GM18873 (cell line): ENCODE measurements around the gene GRSF1.
A peak's percentile ranks its signal among the peaks of the same experiment; 100 is the strongest.
"Not testable (repeated sequence)": the region's sequence is repeated elsewhere in the genome, so short reads cannot be mapped to it uniquely, and the experiment has no call there.

Experiments used
- ATAC-seq: cut with Tn5 transposase; IDR thresholded peaks from one replicate; pipeline ENCODE4 v1.9.1; 2021; ENCODE audit warnings: mild to moderate bottlenecking, moderate library complexity, moderate number of reproducible peaks; ENCODE audit not compliant: unreplicated experiment, low FRiP score

The GRSF1 gene, protein sequence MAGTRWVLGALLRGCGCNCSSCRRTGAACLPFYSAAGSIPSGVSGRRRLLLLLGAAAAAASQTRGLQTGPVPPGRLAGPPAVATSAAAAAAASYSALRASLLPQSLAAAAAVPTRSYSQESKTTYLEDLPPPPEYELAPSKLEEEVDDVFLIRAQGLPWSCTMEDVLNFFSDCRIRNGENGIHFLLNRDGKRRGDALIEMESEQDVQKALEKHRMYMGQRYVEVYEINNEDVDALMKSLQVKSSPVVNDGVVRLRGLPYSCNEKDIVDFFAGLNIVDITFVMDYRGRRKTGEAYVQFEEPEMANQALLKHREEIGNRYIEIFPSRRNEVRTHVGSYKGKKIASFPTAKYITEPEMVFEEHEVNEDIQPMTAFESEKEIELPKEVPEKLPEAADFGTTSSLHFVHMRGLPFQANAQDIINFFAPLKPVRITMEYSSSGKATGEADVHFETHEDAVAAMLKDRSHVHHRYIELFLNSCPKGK

DNA sequence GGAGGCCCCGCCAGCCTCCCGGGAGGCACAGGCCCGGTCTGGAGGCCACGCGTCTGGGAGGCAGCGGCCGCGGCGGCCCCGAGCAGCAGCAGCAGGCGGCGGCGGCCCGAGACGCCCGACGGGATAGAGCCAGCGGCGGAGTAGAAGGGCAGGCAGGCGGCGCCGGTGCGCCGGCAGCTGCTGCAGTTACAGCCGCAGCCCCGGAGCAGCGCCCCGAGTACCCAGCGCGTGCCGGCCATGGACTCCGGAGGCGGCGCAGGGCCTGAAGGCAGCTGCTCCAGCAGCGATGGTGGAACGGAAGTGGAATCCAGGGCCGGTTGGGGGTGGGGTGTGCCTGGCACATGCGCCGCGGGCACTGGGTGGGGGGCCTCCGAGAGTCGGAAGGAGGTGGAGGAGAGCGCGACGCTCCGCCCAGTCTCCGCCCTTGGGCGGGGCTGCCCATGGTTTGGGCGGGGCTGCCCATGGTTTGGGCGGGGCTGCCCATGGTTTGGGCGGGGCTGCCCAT is at the start of gene GRSF1:
Gene GRSF1 (minus strand): TSS at position 302 of the 505 bp plus-strand sequence. CDS start 63 bp downstream, at position 239.
- ATAC-seq: peak; percentile 52

DNA sequence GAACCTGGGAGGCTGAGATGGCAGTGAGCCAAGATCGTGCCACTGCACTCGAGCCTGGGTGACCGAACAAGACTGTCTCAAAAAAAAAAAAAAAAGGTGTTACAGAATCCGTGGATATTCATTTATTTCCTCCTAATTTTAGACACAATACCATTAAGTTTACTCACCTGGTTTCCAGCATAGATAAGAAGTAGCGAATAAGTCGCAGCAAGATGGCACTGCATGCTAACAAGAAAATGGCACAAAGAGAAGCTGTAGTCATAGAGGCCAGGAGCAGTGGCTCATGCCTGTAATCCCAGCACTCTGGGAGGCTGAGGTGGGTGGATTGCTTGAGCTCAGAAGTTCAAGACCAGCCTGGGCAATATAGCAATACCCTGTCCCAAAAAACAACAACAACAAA is 45.5 kb upstream of the GRSF1 start:
- ATAC-seq: no peak

DNA sequence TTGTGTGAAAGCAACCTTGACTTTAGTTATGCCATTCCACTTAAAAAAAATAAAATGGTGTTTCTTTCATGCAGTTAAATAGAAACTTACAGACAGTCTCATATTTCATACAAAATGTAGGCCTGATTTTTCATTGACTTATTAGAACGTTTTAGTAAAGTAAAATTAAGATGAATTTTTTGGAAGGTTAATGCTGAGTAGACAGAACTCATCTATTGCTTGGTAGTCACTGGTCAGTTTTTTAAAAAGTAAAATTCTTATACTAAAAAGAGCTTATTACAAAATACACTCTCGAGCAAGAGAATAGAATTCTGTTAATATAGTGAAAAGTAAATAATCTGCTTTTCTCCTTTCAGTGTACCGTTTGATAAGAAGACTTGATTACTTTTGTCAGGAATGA is 41.0 kb upstream of the GRSF1 start:
- no peak for ATAC-seq

- no peak for ATAC-seq
These were observed 37.9 kb upstream of the GRSF1 start for GRCh38 chr4:70877556-70877955.

DNA sequence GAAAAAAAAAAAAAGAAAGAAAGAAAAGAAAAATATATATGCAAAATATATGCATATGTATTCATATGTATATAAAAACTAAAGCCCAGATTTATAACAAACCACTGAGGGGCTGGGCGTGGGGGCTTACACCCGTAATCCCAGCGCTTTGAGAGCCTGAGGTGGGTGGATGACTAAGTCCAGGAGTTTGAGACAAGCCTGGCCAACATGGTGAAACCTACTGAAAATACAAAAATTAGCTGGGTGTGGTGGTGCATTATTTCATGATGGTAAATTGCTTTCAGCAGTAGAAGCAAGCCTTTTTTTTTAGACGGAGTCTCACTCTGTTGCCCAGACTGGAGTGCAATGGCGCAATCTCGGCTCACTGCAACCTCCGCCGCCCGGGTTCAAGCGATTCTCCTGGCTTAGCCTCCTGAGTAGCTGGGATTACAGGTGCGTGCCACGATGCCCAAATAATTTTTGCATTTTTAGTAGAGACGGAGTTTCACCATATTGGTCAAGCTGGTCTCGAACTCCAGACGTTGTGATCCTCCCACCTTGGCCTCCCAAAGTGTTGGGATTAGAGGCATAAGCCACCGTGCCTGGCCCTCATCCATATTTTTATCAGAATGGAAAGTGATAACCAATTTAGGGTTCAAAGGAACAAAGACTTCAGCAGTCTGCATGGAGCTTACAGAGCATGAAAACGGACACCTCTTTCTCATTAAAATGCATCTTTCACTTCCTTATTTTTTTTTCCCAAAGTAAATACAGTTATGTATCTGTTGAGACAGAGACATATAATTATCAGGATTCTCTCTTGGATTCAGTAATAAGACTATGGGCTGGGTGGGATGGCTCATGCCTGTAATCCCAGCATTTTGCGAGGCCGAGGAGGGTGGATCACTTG is 34.8 kb upstream of the GRSF1 start:
- peak; percentile 46 for ATAC-seq

- ATAC-seq: no peak
These were observed 33.5 kb upstream of the GRSF1 start for GRCh38 chr4:70873216-70873615.

- ATAC-seq: no peak
These were observed 29.1 kb upstream of the GRSF1 start for GRCh38 chr4:70868778-70869177.

DNA sequence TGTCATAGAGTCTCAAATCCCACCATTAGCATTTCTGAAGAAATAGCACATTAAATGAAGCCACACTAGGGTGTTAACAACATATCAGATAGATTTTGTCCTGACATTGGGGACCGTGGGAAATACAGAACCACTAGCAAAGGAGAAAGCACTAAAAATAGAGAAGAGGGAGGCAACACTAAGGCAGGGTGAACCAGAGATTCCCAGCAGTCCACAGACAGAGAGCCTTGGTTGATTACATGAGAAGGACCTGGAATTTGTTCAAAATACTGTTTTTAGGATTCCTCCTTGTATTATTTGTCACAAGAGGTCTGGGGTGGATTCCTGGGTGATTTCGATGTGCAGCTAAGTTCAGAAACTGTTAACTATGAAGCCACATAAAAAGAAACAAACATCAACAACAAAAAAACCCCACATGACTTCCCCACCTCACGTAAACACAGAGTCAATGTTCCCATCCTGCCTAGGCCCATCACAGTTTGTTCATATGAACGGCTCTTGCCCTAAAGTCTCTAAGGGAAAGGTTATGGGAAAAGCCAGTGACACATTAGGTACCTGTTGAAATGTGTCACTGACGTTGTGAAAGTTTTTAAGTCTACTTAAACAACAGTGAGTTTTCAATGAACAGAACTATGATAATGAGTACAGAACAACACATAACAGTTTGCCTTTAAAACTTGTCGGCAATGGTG is 23.6 kb upstream of the GRSF1 start:
- ATAC-seq: peak; percentile 76

DNA sequence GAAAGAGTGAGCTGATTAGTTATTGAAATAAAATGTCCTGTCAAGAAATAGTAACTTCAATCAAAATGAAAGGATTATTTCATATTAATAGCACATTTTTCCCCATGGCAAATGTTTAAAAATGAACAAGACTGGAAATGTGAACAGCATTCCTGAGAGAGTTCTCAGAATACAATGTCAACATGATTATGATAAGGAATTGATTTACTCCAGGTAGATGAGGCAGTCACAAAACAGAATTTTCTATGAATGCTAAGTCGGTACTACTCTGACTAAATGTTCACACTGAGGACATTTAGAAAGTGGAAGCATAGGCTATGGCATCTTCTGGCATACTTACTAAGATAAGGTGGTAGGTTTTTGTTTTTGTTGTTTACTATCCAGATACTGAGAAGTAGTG is 19.4 kb upstream of the GRSF1 start:
- ATAC-seq: no peak

- ATAC-seq: no peak
These were observed 18.8 kb upstream of the GRSF1 start for GRCh38 chr4:70858454-70858853.

DNA sequence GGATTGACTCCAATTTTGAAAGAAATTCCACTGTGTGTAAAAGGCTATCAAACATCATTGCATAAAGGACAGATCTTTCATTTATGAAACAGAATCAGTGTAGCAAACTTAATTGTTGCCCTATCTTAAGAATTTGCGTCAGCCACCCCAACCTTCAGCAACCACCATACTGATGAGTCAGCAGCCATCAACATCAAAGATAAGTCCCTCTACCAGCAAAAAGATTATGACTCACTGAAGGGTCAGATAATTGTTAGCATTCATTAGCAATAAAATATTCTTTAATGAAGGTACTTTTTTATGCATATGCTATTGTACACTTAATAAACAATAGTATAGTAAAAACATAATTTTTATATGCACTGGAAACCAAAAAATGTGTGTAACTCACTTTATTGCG is 15.8 kb upstream of the GRSF1 start:
- ATAC-seq: no peak

DNA sequence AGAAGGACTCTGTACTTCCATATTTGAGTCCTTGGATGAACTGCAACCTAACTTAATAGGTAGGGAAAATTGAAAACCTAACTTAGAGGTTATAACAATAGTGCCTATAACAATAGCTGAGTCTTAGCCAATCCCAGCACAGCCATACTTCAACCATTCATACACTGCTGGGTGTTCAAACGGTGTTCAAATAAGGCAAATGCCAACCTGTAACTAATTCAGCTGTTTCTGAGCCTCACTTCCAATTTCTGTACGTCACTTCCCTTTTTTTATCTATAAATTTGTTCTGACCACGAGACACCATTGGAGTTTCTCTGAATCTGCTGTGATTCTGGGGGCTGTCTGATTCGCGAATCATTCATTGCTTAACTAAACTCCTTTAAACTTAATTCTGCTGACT is 9.6 kb upstream of the GRSF1 start:
- no peak for ATAC-seq

GRCh38 chr4:70844180-70844579 is 4.5 kb upstream of the GRSF1 start:
- no peak for ATAC-seq

DNA sequence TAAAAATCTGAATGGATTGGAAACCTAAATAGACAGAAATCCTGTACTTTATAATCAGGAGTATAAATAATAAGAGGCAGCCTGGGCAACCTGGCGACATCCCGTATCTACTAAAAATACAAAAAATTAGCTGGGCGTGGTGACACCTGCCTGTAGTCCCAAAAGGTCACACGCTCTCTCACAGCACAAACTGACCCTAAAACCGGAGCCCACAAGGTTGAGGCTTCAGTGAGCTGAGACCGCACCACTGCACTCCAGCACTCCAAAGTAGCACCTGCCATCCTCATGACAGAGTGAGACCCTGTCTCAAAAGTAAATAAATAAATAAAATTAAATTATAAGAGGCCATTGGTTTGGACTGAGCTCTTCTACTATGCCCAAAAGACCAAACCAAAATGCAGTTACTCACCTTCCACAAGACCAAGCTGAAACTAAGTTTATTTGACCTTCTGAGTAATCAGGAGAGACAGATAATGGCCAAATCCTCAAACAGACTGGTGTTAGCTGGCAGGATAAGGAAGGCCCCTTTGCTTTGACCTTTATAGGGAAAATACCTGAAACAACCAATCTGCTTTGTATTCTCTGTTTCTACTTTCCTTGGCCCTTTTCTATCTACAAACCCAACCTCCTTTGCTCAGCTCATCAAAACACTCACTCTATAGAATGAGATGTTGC is 3.2 kb upstream of the GRSF1 start:
- no peak for ATAC-seq

- ATAC-seq: no peak
These were observed 2.3 kb upstream of the GRSF1 start for GRCh38 chr4:70841951-70842350.

DNA sequence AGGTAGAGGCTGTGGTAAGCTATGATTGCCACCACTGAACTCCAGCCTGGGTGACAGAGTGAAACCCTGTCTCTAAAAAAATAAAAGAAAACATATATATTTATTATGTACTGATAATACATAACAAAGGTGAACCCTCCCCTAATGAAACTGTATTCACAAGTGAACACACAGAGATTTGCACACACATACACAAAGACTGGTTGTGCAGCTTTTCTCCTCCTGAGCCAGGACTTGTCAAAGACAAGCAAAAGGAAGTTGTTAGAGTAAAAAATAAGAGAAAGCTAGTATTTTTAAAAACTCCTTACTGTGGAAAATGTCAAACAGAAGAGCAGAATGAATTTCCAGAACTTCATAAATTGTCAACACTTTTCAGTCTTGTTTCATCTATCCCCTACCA is 1.5 kb upstream of the GRSF1 start:
- ATAC-seq: no peak

- not testable (repeated sequence) for ATAC-seq
These were observed 941 bp upstream of the GRSF1 start for GRCh38 chr4:70840631-70841030.

DNA sequence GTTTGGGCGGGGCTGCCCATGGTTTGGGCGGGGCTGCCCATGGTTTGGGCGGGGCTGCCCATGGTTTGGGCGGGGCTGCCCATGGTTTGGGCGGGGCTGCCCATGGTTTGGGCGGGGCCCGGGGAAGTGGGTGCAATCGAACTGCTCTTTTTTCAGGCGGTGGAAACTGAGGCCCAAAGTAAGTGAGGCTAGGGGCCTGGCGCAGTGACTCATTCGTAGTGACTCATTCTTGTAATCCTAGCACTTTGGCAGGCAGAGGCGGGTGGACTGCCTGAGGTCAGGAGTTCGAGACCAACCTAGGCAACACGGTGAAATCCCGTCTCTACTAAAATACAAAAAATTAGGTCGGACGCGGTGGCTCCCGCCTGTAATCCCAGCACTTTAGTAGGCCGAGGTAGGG is 447 bp upstream of the GRSF1 start:
- not testable (repeated sequence) for ATAC-seq

DNA sequence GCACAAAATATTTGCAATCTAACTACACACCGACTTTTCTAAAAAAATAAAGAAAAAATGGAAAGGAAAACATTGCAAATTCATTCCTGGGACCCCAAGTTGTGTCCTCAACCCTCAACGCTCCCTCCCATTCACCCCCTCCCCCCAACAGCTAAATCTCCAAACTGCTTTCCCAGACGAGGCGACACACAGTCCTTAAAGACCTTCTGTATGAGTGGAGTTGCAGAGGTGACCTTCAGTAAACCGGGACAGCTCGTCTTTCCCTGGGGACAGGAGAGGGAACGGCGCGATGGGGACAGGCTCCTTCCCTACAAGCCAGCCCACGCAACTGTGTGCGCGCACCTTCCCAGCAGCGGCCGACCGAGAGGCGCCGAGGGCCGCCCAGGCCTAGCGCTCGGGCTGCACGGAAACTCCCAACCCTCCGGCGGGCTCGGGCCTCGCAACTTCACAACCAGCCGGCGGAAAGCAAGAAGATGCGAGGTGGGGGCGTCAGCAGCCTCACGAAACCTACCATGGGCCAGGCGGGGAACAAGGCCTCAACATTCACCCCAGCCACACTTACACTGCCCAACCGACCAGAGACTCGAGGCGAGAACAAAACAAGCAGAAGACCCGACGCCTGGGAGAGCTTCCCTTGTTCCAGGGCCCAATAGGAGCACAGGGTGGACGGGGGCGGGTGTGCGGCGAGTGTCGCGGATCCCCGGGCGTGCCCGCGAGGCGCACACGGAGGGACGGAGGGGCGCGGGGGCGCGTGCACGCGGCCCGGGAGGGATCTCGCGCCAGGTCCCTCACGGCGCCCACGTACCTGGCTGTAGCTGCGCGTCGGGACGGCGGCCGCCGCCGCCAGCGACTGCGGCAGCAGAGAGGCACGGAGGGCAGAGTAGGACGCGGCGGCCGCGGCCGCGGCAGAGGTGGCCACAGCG is 763 bp downstream of the GRSF1 start:
- peak; percentile 29 for ATAC-seq
